ENCODE data around the gene ZC3H12D.

Gene ZC3H12D

GRCh38 chr6:149403534-149403933, 81.3 kb downstream of the ZC3H12D start:
- no peak for TF ChIP-seq CTCF (conservative IDR thresholded peaks at IDR 0.05; ENCODE audit: low read depth, low read length)
- no peak overlapping the region for H3K4me3 ChIP-seq (IDR thresholded peaks at IDR 0.05; ENCODE audit: insufficient read depth, low read depth, low read length)
- H2AFZ ChIP-seq (ENCODE audit: low read depth), result no peak overlapping the region
- H3K4me1 ChIP-seq (ENCODE audit: low read depth, poor library complexity, severe bottlenecking), result peaks cover 8% of the 10 kb centered on the region
- no peaks in the 10 kb centered on the region for H3K79me2 ChIP-seq (ENCODE audit: insufficient read depth, low read depth)
- H3K27ac ChIP-seq, result no peak overlapping the region
- no peak overlapping the region for H3K9ac ChIP-seq
- no peaks in the 10 kb centered on the region for H3K27me3 ChIP-seq (ENCODE audit: insufficient read depth, low read depth)
- H3K36me3 ChIP-seq (ENCODE audit: insufficient read depth), result 0 out of 2 replicates have a peak, but pooled peaks cover under 1% of the 10 kb centered on the region
- no peaks in the 10 kb centered on the region for H4K20me1 ChIP-seq (ENCODE audit: insufficient read depth)
- no peak overlapping the region for H3K4me2 ChIP-seq

GRCh38 chr6:149400050-149400449, 84.8 kb downstream of the ZC3H12D start, which contains the start of gene SUMO4:
SUMO4 (plus strand) TSS chr6:149400262; CDS start chr6:149400392, 130 bp downstream.
- H3K36me3 ChIP-seq (ENCODE audit: insufficient read depth), result 0 out of 2 replicates have a peak, but pooled peaks cover 5% of the 10 kb centered on the region
- H2AFZ ChIP-seq (ENCODE audit: low read depth), result no peak within 1 kb of the TSS
- no peak within 1 kb of the TSS for H3K27ac ChIP-seq
- no peak within 1 kb of the TSS for H3K4me3 ChIP-seq (IDR thresholded peaks at IDR 0.05; ENCODE audit: insufficient read depth, low read depth, low read length)
- H3K27me3 ChIP-seq (ENCODE audit: insufficient read depth, low read depth), result no peaks in the 10 kb centered on the region
- H3K4me2 ChIP-seq, result no peak within 1 kb of the TSS
- H4K20me1 ChIP-seq (ENCODE audit: insufficient read depth), result no peaks in the 10 kb centered on the region
- peaks cover 2% of the 10 kb centered on the region for H3K4me1 ChIP-seq (ENCODE audit: low read depth, poor library complexity, severe bottlenecking)
- no peak within 1 kb of the TSS for H3K9ac ChIP-seq
- no peak for TF ChIP-seq CTCF (conservative IDR thresholded peaks at IDR 0.05; ENCODE audit: low read depth, low read length)
- no peaks in the 10 kb centered on the region for H3K79me2 ChIP-seq (ENCODE audit: insufficient read depth, low read depth)

DNA sequence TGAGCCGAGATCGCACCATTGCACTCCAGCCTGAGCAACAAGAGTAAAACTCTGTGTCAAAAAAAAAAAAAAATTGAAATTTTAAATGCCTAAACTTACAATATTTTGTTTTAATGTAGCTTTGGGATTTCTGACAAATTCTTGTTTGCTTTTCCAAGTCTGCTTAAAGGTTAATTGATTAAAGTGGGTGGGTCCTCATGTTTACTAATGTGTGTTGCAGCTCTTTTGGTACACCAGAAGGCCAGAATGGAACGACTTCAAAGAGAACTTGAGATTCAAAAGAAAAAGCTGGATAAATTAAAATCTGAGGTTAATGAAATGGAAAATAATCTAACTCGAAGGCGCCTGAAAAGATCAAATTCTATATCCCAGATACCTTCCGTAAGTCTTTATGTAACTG, 87.4 kb downstream of the ZC3H12D start:
- H3K4me3 ChIP-seq (IDR thresholded peaks at IDR 0.05; ENCODE audit: insufficient read depth, low read depth, low read length), result no peak overlapping the region
- H3K79me2 ChIP-seq (ENCODE audit: insufficient read depth, low read depth), result no peaks in the 10 kb centered on the region
- TF ChIP-seq CTCF (conservative IDR thresholded peaks at IDR 0.05; ENCODE audit: low read depth, low read length), result no peak
- no peak overlapping the region for H3K9ac ChIP-seq
- H4K20me1 ChIP-seq (ENCODE audit: insufficient read depth), result no peaks in the 10 kb centered on the region
- H3K36me3 ChIP-seq (ENCODE audit: insufficient read depth), result 0 out of 2 replicates have a peak, but pooled peaks cover 5% of the 10 kb centered on the region
- no peaks in the 10 kb centered on the region for H3K27me3 ChIP-seq (ENCODE audit: insufficient read depth, low read depth)
- no peak overlapping the region for H2AFZ ChIP-seq (ENCODE audit: low read depth)
- no peak overlapping the region for H3K4me2 ChIP-seq
- no peaks in the 10 kb centered on the region for H3K4me1 ChIP-seq (ENCODE audit: low read depth, poor library complexity, severe bottlenecking)
- no peak overlapping the region for H3K27ac ChIP-seq

All from KMS-11 (cell line).